Measurements from ENCODE around the gene STXBP4.

Gene STXBP4

DNA sequence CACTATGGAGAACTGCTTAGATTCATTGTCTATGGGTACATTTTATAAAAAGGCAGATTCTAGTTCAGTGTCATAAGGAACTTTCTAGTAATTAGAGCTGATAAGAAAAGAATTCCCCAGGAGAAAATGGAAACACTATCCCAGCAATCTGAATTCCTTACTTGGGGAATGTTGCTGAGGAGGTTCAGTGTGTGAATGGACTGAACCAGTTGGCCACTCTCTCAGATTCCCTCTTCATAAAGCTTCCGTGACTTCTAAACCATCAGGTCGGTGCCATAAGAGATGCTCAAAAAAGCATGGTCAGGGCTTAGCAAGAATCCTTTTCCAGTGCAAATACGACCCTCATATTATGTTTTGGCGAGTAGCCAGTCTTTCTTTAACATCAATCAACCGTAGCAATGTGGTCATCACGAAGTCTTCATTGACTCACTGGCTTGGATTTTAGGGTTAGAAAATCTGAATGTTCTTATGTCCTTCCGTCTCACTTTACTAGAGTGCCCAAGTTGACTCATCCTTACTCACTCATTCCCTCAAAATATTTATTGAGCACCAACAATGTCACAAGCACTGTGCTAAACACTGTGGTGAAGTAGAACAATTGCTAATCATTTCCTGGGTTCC, 193.5 kb downstream of the STXBP4 start:
- H3K4me3 Mint-ChIP-seq, result no peak overlapping the region
- TF ChIP-seq, protein P1, sequence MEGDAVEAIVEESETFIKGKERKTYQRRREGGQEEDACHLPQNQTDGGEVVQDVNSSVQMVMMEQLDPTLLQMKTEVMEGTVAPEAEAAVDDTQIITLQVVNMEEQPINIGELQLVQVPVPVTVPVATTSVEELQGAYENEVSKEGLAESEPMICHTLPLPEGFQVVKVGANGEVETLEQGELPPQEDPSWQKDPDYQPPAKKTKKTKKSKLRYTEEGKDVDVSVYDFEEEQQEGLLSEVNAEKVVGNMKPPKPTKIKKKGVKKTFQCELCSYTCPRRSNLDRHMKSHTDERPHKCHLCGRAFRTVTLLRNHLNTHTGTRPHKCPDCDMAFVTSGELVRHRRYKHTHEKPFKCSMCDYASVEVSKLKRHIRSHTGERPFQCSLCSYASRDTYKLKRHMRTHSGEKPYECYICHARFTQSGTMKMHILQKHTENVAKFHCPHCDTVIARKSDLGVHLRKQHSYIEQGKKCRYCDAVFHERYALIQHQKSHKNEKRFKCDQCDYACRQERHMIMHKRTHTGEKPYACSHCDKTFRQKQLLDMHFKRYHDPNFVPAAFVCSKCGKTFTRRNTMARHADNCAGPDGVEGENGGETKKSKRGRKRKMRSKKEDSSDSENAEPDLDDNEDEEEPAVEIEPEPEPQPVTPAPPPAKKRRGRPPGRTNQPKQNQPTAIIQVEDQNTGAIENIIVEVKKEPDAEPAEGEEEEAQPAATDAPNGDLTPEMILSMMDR (IDR thresholded peaks at IDR 0.05), result no peak
- no peaks in the 10 kb centered on the region for H3K9me3 Mint-ChIP-seq
- DNase-seq, result no peak
- H3K27me3 Mint-ChIP-seq (ENCODE audit: low read depth, poor library complexity), result peaks cover 2% of the 10 kb centered on the region
- H3K27ac Mint-ChIP-seq, result no peak overlapping the region
- H3K36me3 Mint-ChIP-seq (ENCODE audit: low read depth), result peaks cover 35% of the 10 kb centered on the region
- peaks cover 4% of the 10 kb centered on the region for H3K4me1 Mint-ChIP-seq

DNA sequence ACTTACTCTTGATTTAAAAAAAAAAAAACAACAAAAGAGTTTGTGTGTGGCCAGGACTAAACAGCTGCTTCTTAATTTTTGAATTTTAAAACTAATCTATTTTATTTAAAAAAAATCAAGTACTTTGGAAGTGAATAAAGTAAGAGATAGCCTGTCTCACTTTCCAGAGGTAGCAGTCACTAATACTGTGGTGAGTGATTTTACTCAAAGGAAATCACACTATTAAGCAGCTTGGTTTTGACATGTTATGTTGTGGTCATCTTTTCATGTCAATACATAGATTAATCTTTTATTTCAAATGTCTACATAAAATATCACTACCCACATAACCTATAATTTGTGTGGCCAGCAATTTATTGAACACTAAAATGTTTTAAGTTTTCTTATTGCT, 194.0 kb downstream of the STXBP4 start:
- peaks cover 2% of the 10 kb centered on the region for H3K27me3 Mint-ChIP-seq (ENCODE audit: low read depth, poor library complexity)
- H3K36me3 Mint-ChIP-seq (ENCODE audit: low read depth), result peaks cover 35% of the 10 kb centered on the region
- H3K4me1 Mint-ChIP-seq, result no peaks in the 10 kb centered on the region
- H3K27ac Mint-ChIP-seq, result no peak overlapping the region
- H3K4me3 Mint-ChIP-seq, result no peak overlapping the region
- TF ChIP-seq, protein P1 (IDR thresholded peaks at IDR 0.05), result no peak
- DNase-seq, result no peak
- H3K9me3 Mint-ChIP-seq, result no peaks in the 10 kb centered on the region

DNA sequence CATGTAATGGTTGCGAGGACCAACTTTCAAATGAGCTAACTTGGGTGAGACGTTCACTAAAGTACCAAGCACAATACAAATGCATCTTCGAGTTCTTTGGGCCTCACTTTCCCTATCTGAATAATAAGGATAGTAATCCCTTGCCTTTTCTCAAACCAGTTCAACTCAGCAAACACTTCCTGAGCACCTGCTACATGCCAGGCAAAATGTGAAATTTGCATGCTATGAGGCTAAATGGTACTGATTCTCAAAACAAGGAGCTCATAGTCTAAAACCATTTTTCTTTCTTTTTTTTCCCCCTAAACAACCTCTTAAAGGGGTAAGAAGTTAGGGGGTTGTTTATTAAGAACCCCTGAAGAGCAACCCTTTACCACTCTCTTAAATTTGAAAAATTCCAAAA, 194.8 kb downstream of the STXBP4 start:
- DNase-seq, result no peak
- Mint-ChIP-seq H3K27ac (no peak overlapping the region), H3K27me3 (ENCODE audit: low read depth, poor library complexity) (peaks cover 2% of the 10 kb centered on the region), H3K36me3 (ENCODE audit: low read depth) (peaks cover 30% of the 10 kb centered on the region), H3K4me3 (no peak overlapping the region), H3K9me3 (no peaks in the 10 kb centered on the region), H3K4me1 (no peaks in the 10 kb centered on the region)
- TF ChIP-seq, protein P1 (IDR thresholded peaks at IDR 0.05), result no peak

DNA sequence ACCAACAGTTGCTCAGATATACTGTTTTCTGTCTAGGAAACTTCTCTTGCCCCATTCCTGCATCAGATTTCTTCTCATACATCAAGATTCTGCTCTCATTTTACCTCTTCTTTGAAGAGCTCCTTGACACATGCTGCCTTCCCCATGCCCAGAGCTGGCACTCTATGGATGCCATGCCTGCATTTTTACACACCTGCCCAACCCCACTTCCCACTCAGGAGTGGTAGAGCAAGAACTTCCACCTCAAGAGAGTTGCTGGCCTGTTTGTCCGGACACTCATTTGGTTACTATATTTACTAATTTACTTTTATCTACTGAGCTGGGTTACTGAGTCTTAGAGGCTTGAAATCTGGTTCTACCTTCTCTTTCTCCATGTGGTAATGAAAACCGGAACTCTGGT, 197.9 kb downstream of the STXBP4 start:
- H3K9me3 Mint-ChIP-seq, result no peaks in the 10 kb centered on the region
- H3K36me3 Mint-ChIP-seq (ENCODE audit: low read depth), result peaks cover 20% of the 10 kb centered on the region
- H3K27me3 Mint-ChIP-seq (ENCODE audit: low read depth, poor library complexity), result no peaks in the 10 kb centered on the region
- TF ChIP-seq, protein P1 (IDR thresholded peaks at IDR 0.05), result no peak
- no peaks in the 10 kb centered on the region for H3K4me1 Mint-ChIP-seq
- no peak for DNase-seq
- H3K27ac Mint-ChIP-seq, result no peak overlapping the region
- no peak overlapping the region for H3K4me3 Mint-ChIP-seq

DNA sequence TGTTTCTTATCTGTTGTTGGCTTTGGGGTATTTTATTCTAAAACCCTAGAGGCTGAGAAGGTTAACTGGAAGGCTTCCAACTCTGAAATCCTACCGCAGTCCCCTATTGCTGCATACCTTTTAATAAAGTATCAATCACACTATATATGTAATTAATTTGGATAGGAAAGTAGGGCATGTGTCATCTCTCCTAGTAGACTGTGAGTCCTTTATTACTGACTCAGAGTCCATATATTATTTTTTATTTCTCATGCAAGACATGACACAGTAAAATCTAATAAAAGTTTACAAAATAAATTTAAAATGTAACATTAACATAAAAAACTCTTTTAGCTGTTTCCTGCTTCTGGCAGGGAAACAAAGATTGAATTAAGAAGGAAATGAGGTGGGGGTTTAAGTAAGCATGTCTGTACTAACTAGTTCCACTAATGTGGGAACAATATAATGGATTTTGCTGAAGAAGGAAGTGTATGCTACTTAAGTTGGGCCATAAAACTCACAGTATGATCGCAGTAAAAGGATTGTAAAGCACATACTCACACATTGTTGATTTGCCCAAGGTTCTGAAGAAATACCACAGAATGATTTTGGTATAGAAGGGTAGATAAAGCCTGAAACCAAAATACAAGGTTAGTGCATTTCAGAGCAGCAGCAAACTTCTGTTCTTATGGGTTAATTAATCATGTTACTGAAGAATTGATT, 198.6 kb downstream of the STXBP4 start:
- Mint-ChIP-seq H3K9me3 (no peaks in the 10 kb centered on the region), H3K36me3 (ENCODE audit: low read depth) (peaks cover 24% of the 10 kb centered on the region), H3K27ac (no peak overlapping the region), H3K4me3 (no peak overlapping the region), H3K4me1 (no peaks in the 10 kb centered on the region), H3K27me3 (ENCODE audit: low read depth, poor library complexity) (no peaks in the 10 kb centered on the region)
- TF ChIP-seq, protein P1 (IDR thresholded peaks at IDR 0.05), result no peak
- DNase-seq, result no peak
